AG10803 (cell line): ENCODE data around the gene PSMB10.

ENCODE experiments used
- DNase-seq: peaks from one replicate; pipeline ENCODE4 v3.0.0; 2010; ENCODE audit warnings: low read depth
- H3K4me3 ChIP-seq: 2 replicates; pipeline ENCODE4 v1.5.1; 2011; ENCODE audit warnings: mild to moderate bottlenecking, low read length, control low read depth
- CTCF ChIP-seq: conservative IDR thresholded peaks from 2 replicates; pipeline ENCODE4 v1.5.1; 2011; ENCODE audit warnings: mild to moderate bottlenecking, low read length, control low read depth, inconsistent platforms

The PSMB10 gene

GRCh38 chr16:67950335-67950843, 13.7 kb upstream of the PSMB10 start:
- TF ChIP-seq CTCF: no peak
- DNase-seq: no peak
- no peak overlapping the region for H3K4me3 ChIP-seq

- H3K4me3 ChIP-seq: no peak overlapping the region
- no peak for DNase-seq
- TF ChIP-seq CTCF: no peak
Measured at GRCh38 chr16:67949645-67950044, 13.0 kb upstream of the PSMB10 start.

GRCh38 chr16:67948015-67948414, 11.4 kb upstream of the PSMB10 start:
- DNase-seq: no peak
- no peak for TF ChIP-seq CTCF
- no peak overlapping the region for H3K4me3 ChIP-seq

GRCh38 chr16:67946966-67947558, 10.4 kb upstream of the PSMB10 start:
- H3K4me3 ChIP-seq: no peak overlapping the region
- DNase-seq: no peak
- no peak for TF ChIP-seq CTCF

- no peak overlapping the region for H3K4me3 ChIP-seq
- no peak for DNase-seq
- no peak for TF ChIP-seq CTCF
Measured at GRCh38 chr16:67946128-67946569, 9.5 kb upstream of the PSMB10 start.

- TF ChIP-seq CTCF: no peak
- no peak overlapping the region for H3K4me3 ChIP-seq
- DNase-seq: no peak
Measured at GRCh38 chr16:67945392-67945933, 8.8 kb upstream of the PSMB10 start.

GRCh38 chr16:67944690-67945391, 8.2 kb upstream of the PSMB10 start:
- TF ChIP-seq CTCF: no peak
- DNase-seq: no peak
- no peak overlapping the region for H3K4me3 ChIP-seq
